HEK293 (cell line): ENCODE data around the gene ZNF48.

Experiments
- CTCF ChIA-PET: fragments of 350-600 bp; formaldehyde crosslinking; extraction: SDS; loops from one replicate; lab custom pipeline; 2021; ENCODE audit warnings: antibody characterized with exemption; lab: Yijun Ruan, JAX
- POLR2A ChIA-PET: fragments of 300-600 bp; formaldehyde crosslinking; extraction: SDS; loops from one replicate; lab custom pipeline; 2020; ENCODE audit warnings: antibody characterized with exemption, inconsistent platforms; lab: Yijun Ruan, JAX
- H3K27ac ChIP-seq: fragments of 200-500 bp; sonication (Bioruptor generic); 2 replicates; pipeline ENCODE4 v1.5.1; 2014; ENCODE audit warnings: low read depth, low read length, control low read depth, inconsistent platforms; ENCODE audit errors: extremely low read depth
- H3K36me3 ChIP-seq, 2 experiments: fragments of 200-500 bp in 1 of 2; sonication (Bioruptor generic) in 1 of 2; 1 replicate in 1 of 2; 2 replicates in 1 of 2; pipeline ENCODE4 v1.5.1; 2014 to 2017; ENCODE audit warnings: inconsistent platforms in 2 of 2, low read length in 2 of 2; ENCODE audit not compliant: control insufficient read depth in 2 of 2, insufficient read depth in 1 of 2
- H3K4me1 ChIP-seq: fragments of 200-500 bp; sonication (Bioruptor generic); 2 replicates; pipeline ENCODE4 v1.5.1; 2014; ENCODE audit warnings: mild to moderate bottlenecking, low read length, inconsistent platforms; ENCODE audit not compliant: control insufficient read depth, insufficient read depth
- H3K4me3 ChIP-seq: 2 replicates; pipeline ENCODE4 v1.5.1; 2011; ENCODE audit warnings: low read depth, mild to moderate bottlenecking, control low read depth, low read length, moderate library complexity
- H3K9me3 ChIP-seq: fragments of 200-500 bp; sonication (Bioruptor generic); 2 replicates; pipeline ENCODE4 v1.5.1; 2014; ENCODE audit warnings: low read depth, low read length, inconsistent platforms; ENCODE audit not compliant: control insufficient read depth, insufficient read depth
- GLI2 ChIP-seq: fragments of 450-650 bp; formaldehyde crosslinking; IDR thresholded peaks from 2 replicates; pipeline ENCODE4; 2017; ENCODE audit warnings: missing biosample characterization, missing genetic modification characterization, low read depth, borderline replicate concordance
- GLIS1 ChIP-seq: fragments of 450-650 bp; formaldehyde crosslinking; IDR thresholded peaks from 2 replicates; pipeline ENCODE4 v1.5.1; 2016; ENCODE audit warnings: missing biosample characterization, missing genetic modification characterization
- PRDM1 ChIP-seq: fragments of 450-650 bp; formaldehyde crosslinking; IDR thresholded peaks from 2 replicates; pipeline ENCODE4; 2016; ENCODE audit warnings: missing biosample characterization, missing genetic modification characterization
- SETDB1 ChIP-seq: IDR thresholded peaks from one replicate; pipeline ENCODE4 v1.6.1; 2017; ENCODE audit warnings: mild to moderate bottlenecking, low read length, moderate library complexity, mixed read lengths; ENCODE audit not compliant: insufficient read length
- TRIM28 ChIP-seq: IDR thresholded peaks from 2 replicates; pipeline ENCODE4 v1.6.1; 2011; ENCODE audit warnings: low read length, control low read depth, borderline replicate concordance
- ZBTB1 ChIP-seq: fragments of 450-650 bp; formaldehyde crosslinking; IDR thresholded peaks from 2 replicates; pipeline ENCODE4 v1.5.1; 2016; ENCODE audit warnings: missing biosample characterization, missing genetic modification characterization
- ZFHX2 ChIP-seq: fragments of 450-650 bp; formaldehyde crosslinking; conservative IDR thresholded peaks from 2 replicates; pipeline ENCODE4 v1.5.1; 2016; ENCODE audit warnings: missing biosample characterization, missing genetic modification characterization
- ZIC2 ChIP-seq: fragments of 450-650 bp; formaldehyde crosslinking; IDR thresholded peaks from 2 replicates; pipeline ENCODE4 v1.5.1; 2016; ENCODE audit warnings: missing biosample characterization, missing genetic modification characterization
- ZNF132 ChIP-seq: fragments of 450-650 bp; formaldehyde crosslinking; IDR thresholded peaks from 2 replicates; pipeline ENCODE4 v1.5.1; 2017; ENCODE audit warnings: missing biosample characterization, missing genetic modification characterization, borderline replicate concordance
- ZNF140 ChIP-seq: fragments of 450-650 bp; formaldehyde crosslinking; IDR thresholded peaks from 2 replicates; pipeline ENCODE4 v1.5.1; 2016; ENCODE audit warnings: missing biosample characterization, missing genetic modification characterization
- ZNF157 ChIP-seq: fragments of 450-650 bp; formaldehyde crosslinking; IDR thresholded peaks from 2 replicates; pipeline ENCODE4 v1.5.1; 2016; ENCODE audit warnings: missing biosample characterization, missing genetic modification characterization
- ZNF16 ChIP-seq: fragments of 450-650 bp; formaldehyde crosslinking; IDR thresholded peaks from 2 replicates; pipeline ENCODE4 v1.5.1; 2016; ENCODE audit warnings: low read depth, missing biosample characterization, missing genetic modification characterization
- ZNF175 ChIP-seq: fragments of 450-650 bp; formaldehyde crosslinking; IDR thresholded peaks from 2 replicates; pipeline ENCODE4 v1.5.1; 2016; ENCODE audit warnings: missing biosample characterization, missing genetic modification characterization
- ZNF24 ChIP-seq: fragments of 450-650 bp; formaldehyde crosslinking; IDR thresholded peaks from 2 replicates; pipeline ENCODE4 v1.5.1; 2016; ENCODE audit warnings: missing biosample characterization, missing genetic modification characterization
- ZNF292 ChIP-seq: fragments of 450-650 bp; formaldehyde crosslinking; IDR thresholded peaks from 2 replicates; pipeline ENCODE4 v1.5.1; 2016; ENCODE audit warnings: low read depth, missing biosample characterization, missing genetic modification characterization, borderline replicate concordance
- ZNF324 ChIP-seq: fragments of 450-650 bp; formaldehyde crosslinking; IDR thresholded peaks from 2 replicates; pipeline ENCODE4 v1.5.1; 2016; ENCODE audit warnings: missing biosample characterization, missing genetic modification characterization
- ZNF37A ChIP-seq: fragments of 450-650 bp; IDR thresholded peaks from 2 replicates; pipeline ENCODE4 v1.5.1; 2018; ENCODE audit warnings: missing biosample characterization, missing genetic modification characterization
- ZNF48 ChIP-seq: fragments of 450-650 bp; formaldehyde crosslinking; IDR thresholded peaks from 2 replicates; pipeline ENCODE4 v1.5.1; 2016; ENCODE audit warnings: missing biosample characterization, missing genetic modification characterization
- ZNF501 ChIP-seq: fragments of 450-650 bp; formaldehyde crosslinking; IDR thresholded peaks from 2 replicates; pipeline ENCODE4 v1.5.1; 2016; ENCODE audit warnings: missing biosample characterization, missing genetic modification characterization
- ZNF529 ChIP-seq: fragments of 450-650 bp; formaldehyde crosslinking; IDR thresholded peaks from 2 replicates; pipeline ENCODE4 v1.5.1; 2017; ENCODE audit warnings: missing genetic modification characterization, missing biosample characterization; ENCODE audit not compliant: insufficient replicate concordance
- ZNF610 ChIP-seq: fragments of 450-650 bp; formaldehyde crosslinking; IDR thresholded peaks from 2 replicates; pipeline ENCODE4 v1.5.1; 2016; ENCODE audit warnings: missing biosample characterization, missing genetic modification characterization, borderline replicate concordance
- ZNF629 ChIP-seq: fragments of 450-650 bp; formaldehyde crosslinking; IDR thresholded peaks from 2 replicates; pipeline ENCODE4 v1.5.1; 2017; ENCODE audit warnings: missing biosample characterization, missing genetic modification characterization
- ZNF654 ChIP-seq: fragments of 450-650 bp; formaldehyde crosslinking; IDR thresholded peaks from 2 replicates; pipeline ENCODE4 v1.5.1; 2016; ENCODE audit warnings: low read depth, missing biosample characterization, missing genetic modification characterization
- ZNF660 ChIP-seq: fragments of 450-650 bp; IDR thresholded peaks from 2 replicates; pipeline ENCODE4 v1.5.1; 2018; ENCODE audit warnings: missing biosample characterization, mild to moderate bottlenecking, missing genetic modification characterization
- ZNF670 ChIP-seq: fragments of 450-650 bp; formaldehyde crosslinking; IDR thresholded peaks from 2 replicates; pipeline ENCODE4 v1.5.1; 2016; ENCODE audit warnings: missing biosample characterization, missing genetic modification characterization, low read depth
- ZNF768 ChIP-seq: fragments of 450-650 bp; formaldehyde crosslinking; IDR thresholded peaks from 2 replicates; pipeline ENCODE4 v1.5.1; 2018; ENCODE audit warnings: missing biosample characterization, mild to moderate bottlenecking, missing genetic modification characterization
- ZNF785 ChIP-seq: fragments of 450-650 bp; formaldehyde crosslinking; IDR thresholded peaks from 2 replicates; pipeline ENCODE4 v1.5.1; 2016; ENCODE audit warnings: missing biosample characterization, missing genetic modification characterization
- ZNF843 ChIP-seq: fragments of 450-650 bp; formaldehyde crosslinking; IDR thresholded peaks from 2 replicates; pipeline ENCODE4 v1.5.1; 2016; ENCODE audit warnings: missing biosample characterization, missing genetic modification characterization
- ZSCAN23 ChIP-seq: fragments of 450-650 bp; formaldehyde crosslinking; IDR thresholded peaks from 2 replicates; pipeline ENCODE4 v1.5.1; 2016; ENCODE audit warnings: missing biosample characterization, missing genetic modification characterization
- ZXDB ChIP-seq: fragments of 450-650 bp; formaldehyde crosslinking; IDR thresholded peaks from 2 replicates; pipeline ENCODE4 v1.5.1; 2016; ENCODE audit warnings: missing biosample characterization, missing genetic modification characterization
- TF ChIP-seq, protein P1 (sequence below): fragments of 450-650 bp; formaldehyde crosslinking; IDR thresholded peaks from 2 replicates; pipeline ENCODE4 v1.5.1; 2016; ENCODE audit warnings: missing biosample characterization, missing genetic modification characterization
- TF ChIP-seq, protein P2 (sequence below): fragments of 450-650 bp; formaldehyde crosslinking; IDR thresholded peaks from 2 replicates; pipeline ENCODE4 v1.5.1; 2016; ENCODE audit warnings: missing biosample characterization, missing genetic modification characterization
- TF ChIP-seq, protein P3 (sequence below): fragments of 450-650 bp; formaldehyde crosslinking; IDR thresholded peaks from 2 replicates; pipeline ENCODE4 v1.5.1; 2016; ENCODE audit warnings: missing biosample characterization, missing genetic modification characterization
- TF ChIP-seq, protein P4 (sequence below): fragments of 450-650 bp; formaldehyde crosslinking; IDR thresholded peaks from 2 replicates; pipeline ENCODE4 v1.5.1; 2017; ENCODE audit warnings: missing biosample characterization, missing genetic modification characterization

The ZNF48 gene

DNA sequence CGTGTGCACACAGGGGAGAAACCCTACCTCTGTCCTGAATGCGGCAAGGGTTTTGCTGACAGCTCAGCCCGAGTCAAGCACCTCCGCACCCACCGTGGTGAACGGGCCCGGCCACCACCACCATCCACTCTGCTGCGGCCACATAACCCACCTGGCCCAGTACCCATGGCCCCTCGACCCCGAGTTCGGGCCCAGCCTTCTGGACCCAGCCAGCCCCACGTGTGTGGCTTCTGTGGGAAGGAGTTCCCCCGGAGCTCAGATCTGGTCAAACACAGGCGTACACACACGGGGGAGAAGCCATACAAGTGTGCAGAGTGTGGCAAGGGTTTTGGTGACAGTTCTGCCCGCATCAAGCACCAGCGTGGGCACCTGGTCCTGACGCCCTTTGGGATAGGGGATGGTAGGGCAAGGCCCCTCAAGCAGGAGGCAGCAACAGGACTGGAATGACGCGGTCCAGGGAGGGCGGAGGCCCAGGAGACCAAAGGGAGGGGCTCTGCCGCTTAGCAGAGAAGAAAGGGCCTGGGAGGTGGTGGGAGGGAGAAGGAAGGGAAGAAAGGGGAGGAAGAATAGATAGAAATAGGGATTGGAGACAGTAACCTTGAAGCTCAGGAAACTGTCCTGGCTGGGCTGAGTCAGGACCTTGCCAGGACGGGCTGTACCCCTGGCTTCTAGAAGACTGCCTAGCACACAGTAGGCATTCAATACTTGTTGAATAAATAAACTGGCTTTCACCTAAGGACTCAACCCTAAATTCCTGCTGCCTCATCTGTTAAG is 3.6 kb downstream of the ZNF48 start:
- Histone ChIP-seq H3K27ac (peak overlapping the region; percentile 95; the same call in 1 of the 2 replicates), H3K4me3 (no peak overlapping the region), H3K9me3 (no peaks in the 10 kb centered on the region), H3K36me3 (peaks cover 0 to 27% of the 10 kb centered on the region in 2 experiments; a peak in 2 of 3 replicates), H3K4me1 (peaks cover 16% of the 10 kb centered on the region)
- CTCF ChIA-PET: interaction anchor here (0.6 to 1.2 kb wide), 5 partner anchors 10 to 230 kb away, joined by 3 to 4 read pairs (median 3); no protein-coding TSS in a partner anchor
- POLR2A ChIA-PET: interaction anchor here (0.6 to 3.8 kb wide), 11 partner anchors 9 to 742 kb away, joined by 3 to 20 read pairs (median 5); partner anchors contain the start of genes CD2BP2, TBC1D10B, ZNF689 and ZNF771
- no peak for TF ChIP-seq SETDB1
- no peak for TF ChIP-seq ZNF24
- TF ChIP-seq, protein P1, sequence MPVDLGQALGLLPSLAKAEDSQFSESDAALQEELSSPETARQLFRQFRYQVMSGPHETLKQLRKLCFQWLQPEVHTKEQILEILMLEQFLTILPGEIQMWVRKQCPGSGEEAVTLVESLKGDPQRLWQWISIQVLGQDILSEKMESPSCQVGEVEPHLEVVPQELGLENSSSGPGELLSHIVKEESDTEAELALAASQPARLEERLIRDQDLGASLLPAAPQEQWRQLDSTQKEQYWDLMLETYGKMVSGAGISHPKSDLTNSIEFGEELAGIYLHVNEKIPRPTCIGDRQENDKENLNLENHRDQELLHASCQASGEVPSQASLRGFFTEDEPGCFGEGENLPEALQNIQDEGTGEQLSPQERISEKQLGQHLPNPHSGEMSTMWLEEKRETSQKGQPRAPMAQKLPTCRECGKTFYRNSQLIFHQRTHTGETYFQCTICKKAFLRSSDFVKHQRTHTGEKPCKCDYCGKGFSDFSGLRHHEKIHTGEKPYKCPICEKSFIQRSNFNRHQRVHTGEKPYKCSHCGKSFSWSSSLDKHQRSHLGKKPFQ (tag by site-specific recombination): no peak
- TF ChIP-seq ZNF768 (tag by site-specific recombination): no peak
- TF ChIP-seq ZFHX2 (tag by site-specific recombination): 0 out of 2 replicates have a peak, but pooled peaks have one; percentile 7
- TF ChIP-seq ZNF48 (tag by site-specific recombination): peak; percentile 82; the same call in 1 of the 2 replicates
- TF ChIP-seq ZNF501 (tag by site-specific recombination): no peak
- TF ChIP-seq, protein P2, sequence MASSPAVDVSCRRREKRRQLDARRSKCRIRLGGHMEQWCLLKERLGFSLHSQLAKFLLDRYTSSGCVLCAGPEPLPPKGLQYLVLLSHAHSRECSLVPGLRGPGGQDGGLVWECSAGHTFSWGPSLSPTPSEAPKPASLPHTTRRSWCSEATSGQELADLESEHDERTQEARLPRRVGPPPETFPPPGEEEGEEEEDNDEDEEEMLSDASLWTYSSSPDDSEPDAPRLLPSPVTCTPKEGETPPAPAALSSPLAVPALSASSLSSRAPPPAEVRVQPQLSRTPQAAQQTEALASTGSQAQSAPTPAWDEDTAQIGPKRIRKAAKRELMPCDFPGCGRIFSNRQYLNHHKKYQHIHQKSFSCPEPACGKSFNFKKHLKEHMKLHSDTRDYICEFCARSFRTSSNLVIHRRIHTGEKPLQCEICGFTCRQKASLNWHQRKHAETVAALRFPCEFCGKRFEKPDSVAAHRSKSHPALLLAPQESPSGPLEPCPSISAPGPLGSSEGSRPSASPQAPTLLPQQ (tag by site-specific recombination): no peak
- TF ChIP-seq, protein P3, sequence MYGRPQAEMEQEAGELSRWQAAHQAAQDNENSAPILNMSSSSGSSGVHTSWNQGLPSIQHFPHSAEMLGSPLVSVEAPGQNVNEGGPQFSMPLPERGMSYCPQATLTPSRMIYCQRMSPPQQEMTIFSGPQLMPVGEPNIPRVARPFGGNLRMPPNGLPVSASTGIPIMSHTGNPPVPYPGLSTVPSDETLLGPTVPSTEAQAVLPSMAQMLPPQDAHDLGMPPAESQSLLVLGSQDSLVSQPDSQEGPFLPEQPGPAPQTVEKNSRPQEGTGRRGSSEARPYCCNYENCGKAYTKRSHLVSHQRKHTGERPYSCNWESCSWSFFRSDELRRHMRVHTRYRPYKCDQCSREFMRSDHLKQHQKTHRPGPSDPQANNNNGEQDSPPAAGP (tag by site-specific recombination): peak; percentile 74; the same call in 1 of the 2 replicates
- no peak for TF ChIP-seq ZIC2 (tag by site-specific recombination)
- TF ChIP-seq ZNF785: no peak
- peak; percentile 28; the same call in 1 of the 2 replicates for TF ChIP-seq GLIS1 (tag by site-specific recombination)
- no peak for TF ChIP-seq ZNF157 (tag by site-specific recombination)
- TF ChIP-seq ZBTB1: no peak
- no peak for TF ChIP-seq ZNF610 (tag by site-specific recombination)
- no peak for TF ChIP-seq ZNF660
- no peak for TF ChIP-seq ZNF629 (tag by site-specific recombination)
- no peak for TF ChIP-seq ZNF140
- TF ChIP-seq ZNF670 (tag by site-specific recombination): no peak
- TF ChIP-seq ZNF324 (tag by site-specific recombination): no peak
- TF ChIP-seq ZNF529 (tag by site-specific recombination): no peak
- no peak for TF ChIP-seq ZXDB (tag by site-specific recombination)
- TF ChIP-seq ZNF843 (tag by site-specific recombination): no peak
- TF ChIP-seq ZNF16 (tag by site-specific recombination): no peak
- no peak for TF ChIP-seq ZNF175 (tag by site-specific recombination)
- TF ChIP-seq, protein P4, sequence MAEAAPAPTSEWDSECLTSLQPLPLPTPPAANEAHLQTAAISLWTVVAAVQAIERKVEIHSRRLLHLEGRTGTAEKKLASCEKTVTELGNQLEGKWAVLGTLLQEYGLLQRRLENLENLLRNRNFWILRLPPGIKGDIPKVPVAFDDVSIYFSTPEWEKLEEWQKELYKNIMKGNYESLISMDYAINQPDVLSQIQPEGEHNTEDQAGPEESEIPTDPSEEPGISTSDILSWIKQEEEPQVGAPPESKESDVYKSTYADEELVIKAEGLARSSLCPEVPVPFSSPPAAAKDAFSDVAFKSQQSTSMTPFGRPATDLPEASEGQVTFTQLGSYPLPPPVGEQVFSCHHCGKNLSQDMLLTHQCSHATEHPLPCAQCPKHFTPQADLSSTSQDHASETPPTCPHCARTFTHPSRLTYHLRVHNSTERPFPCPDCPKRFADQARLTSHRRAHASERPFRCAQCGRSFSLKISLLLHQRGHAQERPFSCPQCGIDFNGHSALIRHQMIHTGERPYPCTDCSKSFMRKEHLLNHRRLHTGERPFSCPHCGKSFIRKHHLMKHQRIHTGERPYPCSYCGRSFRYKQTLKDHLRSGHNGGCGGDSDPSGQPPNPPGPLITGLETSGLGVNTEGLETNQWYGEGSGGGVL (tag by site-specific recombination): no peak
- no peak for TF ChIP-seq ZSCAN23 (tag by site-specific recombination)
- no peak for TF ChIP-seq ZNF37A (tag by site-specific recombination)
- TF ChIP-seq ZNF654 (tag by site-specific recombination): no peak
- no peak for TF ChIP-seq ZNF292 (tag by site-specific recombination)
- TF ChIP-seq GLI2 (tag by site-specific recombination): no peak
- TF ChIP-seq ZNF132 (tag by site-specific recombination): no peak
- TF ChIP-seq TRIM28: no peak
- TF ChIP-seq PRDM1 (tag by site-specific recombination): peak; percentile 19; the same call in 1 of the 2 replicates
